Heart left ventricle (tissue), 16 donors: ENCODE results near the gene TMEM179. TPM values are rescaled to one million over a fixed set of nuclear protein-coding genes. Genes with fewer than 3 reads are reported as not detected.

Experiments
- ATAC-seq, 4 donors: fragments of 200-7000 bp; cut with Tn5 transposase; one replicate each; pipeline ENCODE4 v1.9.1; 2020 to 2022; ENCODE audit warnings: moderate library complexity in 4 of 4, mild to moderate bottlenecking in 3 of 4, moderate number of reproducible peaks in 1 of 4
- DNase-seq, 5 donors: peaks; one replicate each; pipeline ENCODE4 v3.0.0-alpha.2; 2020
- H3K27ac ChIP-seq, 12 donors: fragments of 200-600 bp; sonication (generic) in 4 of 12; one replicate each; pipeline versions ENCODE4 v1.5.0 to v1.8.0; 2016 to 2022; ENCODE audit warnings: mild to moderate bottlenecking in 2 of 12
- H3K27me3 ChIP-seq, 9 donors: fragments of 200-600 bp; sonication (generic) in 2 of 9; one replicate each; pipeline versions ENCODE4 v1.5.1 to v1.8.0; 2016 to 2022; ENCODE audit warnings: mild to moderate bottlenecking in 3 of 9
- H3K36me3 ChIP-seq, 9 donors: fragments of 200-600 bp; sonication (generic) in 2 of 9; one replicate each; pipeline versions ENCODE4 v1.5.0 to v1.8.0; 2018 to 2022; ENCODE audit warnings: mild to moderate bottlenecking in 2 of 9
- H3K4me1 ChIP-seq, 12 donors: fragments of 200-600 bp; sonication (generic) in 4 of 12; one replicate each; pipeline versions ENCODE4 v1.5.0 to v1.8.0; 2016 to 2022; ENCODE audit warnings: mild to moderate bottlenecking in 3 of 12
- H3K4me3 ChIP-seq, 12 donors: fragments of 200-600 bp; sonication (generic) in 4 of 12; one replicate each; pipeline versions ENCODE4 v1.5.0 to v1.8.0; 2017 to 2022; ENCODE audit warnings: mild to moderate bottlenecking in 9 of 12, moderate library complexity in 4 of 12
- H3K9me3 ChIP-seq, 12 donors: fragments of 200-600 bp; sonication (generic) in 4 of 12; one replicate each; pipeline versions ENCODE4 v1.5.0 to v1.8.0; 2016 to 2022; ENCODE audit warnings: mild to moderate bottlenecking in 1 of 12
- CTCF ChIP-seq, 12 donors: fragments of 200-600 bp; sonication (generic) in 4 of 12; IDR thresholded peaks; one replicate each; pipeline versions ENCODE4 v1.5.0 to v1.8.0; 2018 to 2022; ENCODE audit warnings: antibody characterized with exemption in 12 of 12, mild to moderate bottlenecking in 5 of 12
- POLR2A ChIP-seq, 2 donors: fragments of 450-650 bp; IDR thresholded peaks; one replicate each; pipeline ENCODE4 v1.6.1; 2017; ENCODE audit warnings: antibody characterized with exemption in 2 of 2, mild to moderate bottlenecking in 2 of 2, moderate library complexity in 2 of 2
- WGBS, 4 donors: extraction: QIAGEN DNeasy Blood & Tissue Kit in 2 of 4; methylation state at CpG; one replicate each; pipeline versions ENCODE4 v1.1.5 to v1.1.7; 2013 to 2018; 5-methylcytosine and 5-hydroxymethylcytosine counted together
- intact Hi-C, 10 donors: fragments of 100-400 bp; cut with DNase I; formaldehyde crosslinking; loops; one replicate each; pipeline versions ENCODE4 v1.11.1 to v1.14.2; 2022
- polyA plus RNA-seq, 2 donors: library from polyadenylated mRNA; stranded (reverse); fragments of 200-250 nt; gene quantifications; one replicate each; pipeline ENCODE4 v1.2.3, GENCODE V29; 2013
- total RNA-seq, 9 donors: library from RNA; depleted of rRNA in 2 of 9; stranded (reverse); fragments of >200 nt in 2 of 9; fragmentation: NEBNext Ultra II Directional in 3 of 9; extraction: Animal tissue kit (Norgen Biotek cat#: 25700) in 3 of 9; gene quantifications; one replicate each; pipeline versions ENCODE4 v1.1.0 to v1.2.4, GENCODE V29; 2016 to 2023
- donor health status: ischemic (EF 13 %, LVEDD 7.1; RV severe dilation, severe dysfunction).
- donor health status: healthy with polysubstance abuse.
- donor health status: DM: no; HTN: yes; CAD: no.
- donor health status: DM: no; HTN: no; CAD: no.
- donor health status: ischemic (EF 25% LVEDD 6.9; RV normal size, moderate dysfunction).
- donor health status: ischemic (EF 25% LVEDD 5.7; RV mildly dilated, moderate dysfunction).
- donor health status: healthy.
- donor health status: DM: yes; HTN: yes; CAD: no.
- donor health status: ischemic (EF 35%, LVEDD 5.7; RV mildly dilated, moderate dysfunction).
- donor health status: nonischemic (EF 11% LVEDD 7.7; RV severe dilation, severe dysfunction).
- donor health status: DM: yes; HTN: yes; CAD: no.
- donor health status: PGD.
- donor health status: ischemic (EF 29% LVEDD 5.4; RV normal size, mild dysfunction).
- donor health status: nonischemic (EF 23%, LVEDD 6.1; RV moderate dilation, normal function).

Gene TMEM179
- total and polyA plus RNA-seq, 11 donors, result 0.15 to 1.1 (median 0.40) TPM; not detected in 4

DNA sequence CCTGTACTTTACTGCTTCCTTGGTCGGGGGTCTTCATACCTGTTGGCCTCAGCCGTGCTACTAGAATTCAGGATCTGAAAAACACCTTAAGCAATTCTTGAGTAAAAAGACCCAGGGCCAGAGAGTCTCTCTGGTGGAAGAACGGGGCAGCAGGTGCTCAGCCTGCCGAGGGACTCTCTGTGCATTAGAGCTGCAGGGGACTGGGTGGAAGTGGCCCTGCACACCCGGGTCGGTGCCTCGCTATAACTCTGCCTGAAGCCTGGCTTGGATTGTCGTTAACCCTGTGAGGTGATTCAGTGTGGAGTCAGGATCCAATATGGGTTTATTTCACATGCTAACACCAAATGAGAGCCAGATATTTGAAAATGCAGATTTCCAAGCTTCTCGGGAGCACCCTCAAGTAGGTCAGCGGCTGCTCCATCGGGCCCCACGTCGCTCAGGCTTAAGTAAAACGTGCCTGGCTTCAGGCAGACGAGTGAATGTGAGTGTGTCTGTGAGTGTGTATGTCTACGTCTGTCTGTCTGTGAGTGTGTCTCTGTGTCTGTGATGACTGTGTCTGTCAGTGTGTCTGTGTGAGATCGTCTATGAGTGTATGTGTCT lies 60.1 kb downstream of the TMEM179 start:
- Histone ChIP-seq H3K27ac (no peak overlapping the region), H3K27me3 (peaks cover 0 to 51% (median 4%) of the 10 kb centered on the region in 9 donors), H3K4me3 (no peak overlapping the region), H3K36me3 (no peaks in the 10 kb centered on the region), H3K4me1 (peaks cover 0 to 9% (median 0%) of the 10 kb centered on the region in 12 donors), H3K9me3 (no peaks in the 10 kb centered on the region)
- intact Hi-C loops, result no loop called here
- no peak for ATAC-seq
- TF ChIP-seq CTCF (IDR thresholded peaks at IDR 0.05) (no peak), POLR2A (IDR thresholded peaks at IDR 0.05) (no peak)
- WGBS, 4 donors, result 70 to 86% (median 78%) methylated on average over 16 to 17 of the region's 17 CpGs
- DNase-seq, result peak in 2 of 5 donors; percentile 0 to 5

- H3K9me3 ChIP-seq, result no peaks in the 10 kb centered on the region
- TF ChIP-seq CTCF (IDR thresholded peaks at IDR 0.05), result no peak
- no peak for TF ChIP-seq POLR2A (IDR thresholded peaks at IDR 0.05)
- intact Hi-C loops, result no loop called here
- no peak overlapping the region for H3K4me3 ChIP-seq
- H3K27ac ChIP-seq, result no peak overlapping the region
- ATAC-seq (no peak), DNase-seq (no peak)
- no peaks in the 10 kb centered on the region for H3K36me3 ChIP-seq
- H3K27me3 ChIP-seq, result peaks cover 0 to 51% (median 4%) of the 10 kb centered on the region in 9 donors
- H3K4me1 ChIP-seq, result peaks cover 0 to 9% (median 0%) of the 10 kb centered on the region in 12 donors
- WGBS, 4 donors, result 81 to 85% (median 83%) methylated on average over 16 of the region's 16 CpGs
These were observed 61.4 kb downstream of the TMEM179 start for GRCh38 chr14:104542871-104543830.

DNA sequence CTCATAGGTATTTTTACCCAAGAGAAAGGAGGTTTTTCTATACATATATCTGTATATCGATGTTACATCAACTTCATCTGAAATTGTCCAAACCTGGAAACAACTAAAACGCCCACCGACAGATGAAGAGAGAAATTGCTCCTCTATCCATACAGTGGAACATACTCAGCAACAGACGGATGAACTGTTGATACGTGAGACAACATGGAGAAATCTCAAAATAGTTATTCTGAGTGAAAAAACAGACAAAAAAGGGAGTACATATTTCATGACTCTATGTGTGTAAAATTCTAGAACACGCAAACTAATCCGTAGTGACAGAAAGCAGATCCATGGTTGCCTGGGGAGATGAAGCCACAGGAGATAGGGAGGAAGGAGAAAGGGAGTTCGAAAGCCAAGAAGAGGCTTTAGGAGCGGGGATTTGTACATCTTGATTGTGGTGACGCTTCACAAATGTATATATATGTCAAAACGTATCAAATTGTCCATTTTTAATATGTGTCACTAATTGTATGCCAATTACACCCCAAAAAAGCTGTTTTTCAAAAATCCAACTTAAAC lies 62.6 kb downstream of the TMEM179 start:
- no peak for ATAC-seq
- peaks cover 0 to 41% (median 4%) of the 10 kb centered on the region in 9 donors for H3K27me3 ChIP-seq
- H3K4me1 ChIP-seq, result peaks cover 0 to 16% (median 0%) of the 10 kb centered on the region in 12 donors
- H3K9me3 ChIP-seq, result no peaks in the 10 kb centered on the region
- H3K27ac ChIP-seq, result no peak overlapping the region
- no peaks in the 10 kb centered on the region for H3K36me3 ChIP-seq
- DNase-seq, result no peak
- no peak overlapping the region for H3K4me3 ChIP-seq
- intact Hi-C loops, result no loop called here
- TF ChIP-seq CTCF (IDR thresholded peaks at IDR 0.05), result no peak
- WGBS, 4 donors, result 72 to 78% (median 76%) methylated on average over 11 of the region's 11 CpGs

Other genes with a start within 250 kb of the TMEM179 start
- gene C14orf180, start 25.0 kb downstream of the TMEM179 start, total RNA-seq, result 100 to 1,000 TPM in 2 of 9 donors, 10 to 100 TPM in 7; 25.5 to 170 (median 75.3) TPM
- gene C14orf180, start 25.0 kb downstream of the TMEM179 start, polyA plus RNA-seq, result 100 to 1,000 TPM in 1 of 2 donors, 10 to 100 TPM in 1; 11.1 to 121 TPM
- 10 to 100 TPM; 26.0 to 58.9 (median 28.8) TPM for gene INF2, start 84.8 kb upstream of the TMEM179 start, total RNA-seq
- gene INF2, start 84.8 kb upstream of the TMEM179 start, polyA plus RNA-seq, result 10 to 100 TPM; 27.3 to 32.5 TPM
- 100 to 1,000 TPM in 8 of 9 donors, 10 to 100 TPM in 1; 78.9 to 247 (median 160) TPM for gene ADSS1, start 119.5 kb upstream of the TMEM179 start, total RNA-seq
- 100 to 1,000 TPM in 1 of 2 donors, 10 to 100 TPM in 1; 64.7 to 258 TPM for gene ADSS1, start 119.5 kb upstream of the TMEM179 start, polyA plus RNA-seq
- gene SIVA1, start 148.4 kb upstream of the TMEM179 start, total RNA-seq, result 100 to 1,000 TPM in 2 of 9 donors, 10 to 100 TPM in 7; 41.0 to 203 (median 53.9) TPM
- gene SIVA1, start 148.4 kb upstream of the TMEM179 start, polyA plus RNA-seq, result 100 to 1,000 TPM; 126 to 191 TPM
- gene AKT1, start 191.0 kb upstream of the TMEM179 start, total RNA-seq, result 100 to 1,000 TPM; 115 to 173 (median 143) TPM
- 100 to 1,000 TPM; 108 to 129 TPM for gene AKT1, start 191.0 kb upstream of the TMEM179 start, polyA plus RNA-seq
- 10 to 100 TPM in 3 of 9 donors, 1 to 10 TPM in 6; 4.9 to 12.9 (median 7.4) TPM for gene ZBTB42, start 196.3 kb upstream of the TMEM179 start, total RNA-seq
- 10 to 100 TPM in 1 of 2 donors, 1 to 10 TPM in 1; 4.2 to 12.3 TPM for gene ZBTB42, start 196.3 kb upstream of the TMEM179 start, polyA plus RNA-seq